Rectal smooth muscle tissue (tissue), 1 donor: ENCODE measurements around the gene CCDC18.

Experiments used
- H3K27ac ChIP-seq: one replicate; pipeline ENCODE4 v1.7.0; 2013; ENCODE audit warnings: low read depth, low read length, inconsistent platforms
- H3K27me3 ChIP-seq: one replicate; pipeline ENCODE4 v1.7.0; 2013; ENCODE audit warnings: low read length; ENCODE audit not compliant: control insufficient read depth, insufficient read depth
- H3K36me3 ChIP-seq: one replicate; pipeline ENCODE4 v1.7.0; 2013; ENCODE audit warnings: low read length; ENCODE audit not compliant: control insufficient read depth, insufficient read depth
- H3K4me1 ChIP-seq: one replicate; pipeline ENCODE4 v1.7.0; 2013; ENCODE audit warnings: low read length; ENCODE audit not compliant: control insufficient read depth, insufficient read depth
- H3K4me3 ChIP-seq: one replicate; pipeline ENCODE4 v1.7.0; 2013; ENCODE audit warnings: low read length
- H3K9ac ChIP-seq: one replicate; pipeline ENCODE4 v1.7.0; 2013; ENCODE audit warnings: low read length

Gene CCDC18

GRCh38 chr1:93179886-93180722 is 420 bp upstream of the CCDC18 start, which contains the start of gene TMED5:
Gene TMED5 (minus strand): TSS chr1:93180413. CDS start chr1:93180242, 171 bp downstream.
- peak within 1 kb of the TSS; percentile 99 for H3K27ac ChIP-seq
- H3K9ac ChIP-seq, result peak within 1 kb of the TSS; percentile 99
- H3K27me3 ChIP-seq, result no peaks in the 10 kb centered on the region
- peaks cover 3% of the 10 kb centered on the region for H3K36me3 ChIP-seq
- H3K4me1 ChIP-seq, result peaks cover 5% of the 10 kb centered on the region
- H3K4me3 ChIP-seq, result peak within 1 kb of the TSS; percentile 99

- H3K9ac ChIP-seq, result no peak overlapping the region
- no peaks in the 10 kb centered on the region for H3K4me1 ChIP-seq
- H3K27ac ChIP-seq, result no peak overlapping the region
These were observed 6.1 kb downstream of the CCDC18 start for GRCh38 chr1:93186667-93187066.

GRCh38 chr1:93190432-93190831 is 9.9 kb downstream of the CCDC18 start:
- H3K27me3 ChIP-seq, result no peaks in the 10 kb centered on the region
- no peak overlapping the region for H3K9ac ChIP-seq
- H3K4me1 ChIP-seq, result no peaks in the 10 kb centered on the region
- no peak overlapping the region for H3K4me3 ChIP-seq
- H3K36me3 ChIP-seq, result no peaks in the 10 kb centered on the region
- H3K27ac ChIP-seq, result no peak overlapping the region

More at GRCh38 chr1:93186667-93187066, 6.1 kb downstream of the CCDC18 start:
- Histone ChIP-seq H3K36me3 (no peaks in the 10 kb centered on the region), H3K27me3 (no peaks in the 10 kb centered on the region), H3K4me3 (no peak overlapping the region)

GRCh38 chr1:93194231-93194990 is 13.9 kb downstream of the CCDC18 start:
- Histone ChIP-seq H3K36me3 (no peaks in the 10 kb centered on the region), H3K4me1 (no peaks in the 10 kb centered on the region), H3K27ac (no peak overlapping the region), H3K9ac (no peak overlapping the region), H3K27me3 (no peaks in the 10 kb centered on the region), H3K4me3 (no peak overlapping the region)

GRCh38 chr1:93196591-93196990 is 16.1 kb downstream of the CCDC18 start:
- Histone ChIP-seq H3K27me3 (no peaks in the 10 kb centered on the region), H3K27ac (no peak overlapping the region), H3K4me3 (no peak overlapping the region), H3K36me3 (no peaks in the 10 kb centered on the region), H3K9ac (no peak overlapping the region), H3K4me1 (no peaks in the 10 kb centered on the region)

- no peak overlapping the region for H3K9ac ChIP-seq
- no peaks in the 10 kb centered on the region for H3K27me3 ChIP-seq
- H3K36me3 ChIP-seq, result no peaks in the 10 kb centered on the region
These were observed 18.6 kb downstream of the CCDC18 start for GRCh38 chr1:93199150-93199549.

GRCh38 chr1:93200086-93200620 is 19.6 kb downstream of the CCDC18 start:
- Histone ChIP-seq H3K9ac (no peak overlapping the region), H3K27ac (no peak overlapping the region), H3K4me3 (no peak overlapping the region), H3K27me3 (no peaks in the 10 kb centered on the region), H3K36me3 (no peaks in the 10 kb centered on the region), H3K4me1 (no peaks in the 10 kb centered on the region)

More at GRCh38 chr1:93199150-93199549, 18.6 kb downstream of the CCDC18 start:
- Histone ChIP-seq H3K27ac (no peak overlapping the region), H3K4me3 (no peak overlapping the region), H3K4me1 (no peaks in the 10 kb centered on the region)

- Histone ChIP-seq H3K4me1 (no peaks in the 10 kb centered on the region), H3K36me3 (no peaks in the 10 kb centered on the region), H3K27me3 (no peaks in the 10 kb centered on the region), H3K9ac (no peak overlapping the region), H3K4me3 (no peak overlapping the region), H3K27ac (no peak overlapping the region)
These were observed 20.2 kb downstream of the CCDC18 start for GRCh38 chr1:93200714-93201113.

- Histone ChIP-seq H3K27me3 (no peaks in the 10 kb centered on the region), H3K27ac (no peak overlapping the region), H3K4me3 (no peak overlapping the region), H3K4me1 (no peaks in the 10 kb centered on the region), H3K9ac (no peak overlapping the region), H3K36me3 (no peaks in the 10 kb centered on the region)
These were observed 25.5 kb downstream of the CCDC18 start for GRCh38 chr1:93205892-93206566.

- H3K4me1 ChIP-seq, result no peaks in the 10 kb centered on the region
- H3K27ac ChIP-seq, result no peak overlapping the region
- no peak overlapping the region for H3K9ac ChIP-seq
- no peaks in the 10 kb centered on the region for H3K36me3 ChIP-seq
- no peaks in the 10 kb centered on the region for H3K27me3 ChIP-seq
- H3K4me3 ChIP-seq, result no peak overlapping the region
These were observed 26.0 kb downstream of the CCDC18 start for GRCh38 chr1:93206567-93206954.

- H3K9ac ChIP-seq, result no peak overlapping the region
- H3K27ac ChIP-seq, result no peak overlapping the region
- H3K27me3 ChIP-seq, result no peaks in the 10 kb centered on the region
- no peaks in the 10 kb centered on the region for H3K4me1 ChIP-seq
- no peaks in the 10 kb centered on the region for H3K36me3 ChIP-seq
- no peak overlapping the region for H3K4me3 ChIP-seq
These were observed 26.7 kb downstream of the CCDC18 start for GRCh38 chr1:93207211-93207610.

- no peak overlapping the region for H3K4me3 ChIP-seq
- H3K4me1 ChIP-seq, result no peaks in the 10 kb centered on the region
- no peak overlapping the region for H3K27ac ChIP-seq
- no peak overlapping the region for H3K9ac ChIP-seq
- H3K27me3 ChIP-seq, result no peaks in the 10 kb centered on the region
- no peaks in the 10 kb centered on the region for H3K36me3 ChIP-seq
These were observed 34.8 kb downstream of the CCDC18 start for GRCh38 chr1:93215322-93215721.
